ENCODE data around the gene KRTAP4-12. TPM values are rescaled to one million over a fixed set of nuclear protein-coding genes. Genes with fewer than 3 reads are reported as not detected.
"Not testable (repeated sequence)": the region's sequence is repeated elsewhere in the genome, so short reads cannot be mapped to it uniquely, and the experiment has no call there.

The KRTAP4-12 gene
- total and polyA plus RNA-seq, 4 donors, result not detected

DNA sequence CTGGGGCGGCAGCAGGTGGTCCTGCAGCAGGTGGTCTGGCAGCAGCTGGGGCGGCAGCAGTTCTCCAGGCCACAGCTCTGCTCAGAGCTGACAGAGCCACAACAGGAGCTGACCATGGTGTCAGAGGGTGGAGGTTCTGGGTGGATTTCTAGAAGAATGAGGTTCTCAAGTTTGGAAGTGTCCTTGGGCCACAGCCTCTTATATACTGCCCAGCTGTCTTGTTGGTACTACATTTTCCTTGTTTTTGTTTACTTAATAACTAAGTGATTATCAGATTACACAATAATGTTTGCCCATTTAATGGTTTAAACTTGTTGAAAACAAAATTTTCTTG lies 25.6 kb upstream of the KRTAP4-12 start, which contains the start of gene KRTAP4-5:
TSS of gene KRTAP4-5 (minus strand) at position 174 of the 334 bp plus-strand sequence. CDS start at position 116, 58 bp downstream.
- no peak for DNase-seq (ENCODE audit: low read depth in 4 of 6, low spot score in 6 of 6)
- no peaks in the 10 kb centered on the region for H3K4me1 ChIP-seq (ENCODE audit: control insufficient read depth, insufficient read depth, low read length)
- 88% methylated on average over 2 of the region's 2 CpGs for WGBS (ENCODE audit: insufficient coverage)
- no peaks in the 10 kb centered on the region for H3K9me3 ChIP-seq (ENCODE audit: control insufficient read depth, insufficient read depth, low read length)
- H3K36me3 ChIP-seq (ENCODE audit: control insufficient read depth, insufficient read depth, low read length), result no peaks in the 10 kb centered on the region
- H3K27me3 ChIP-seq (ENCODE audit: control insufficient read depth, insufficient read depth, low read length), result no peaks in the 10 kb centered on the region
- H3K27ac ChIP-seq (ENCODE audit: low read depth, low read length), result no peak within 1 kb of the TSS
- H3K4me3 ChIP-seq (ENCODE audit: low read depth, low read length), result no peak within 1 kb of the TSS

- H3K27me3 ChIP-seq (ENCODE audit: control insufficient read depth, insufficient read depth, low read length); H3K36me3 ChIP-seq (ENCODE audit: control insufficient read depth, insufficient read depth, low read length); H3K4me3 ChIP-seq (ENCODE audit: low read depth, low read length); H3K27ac ChIP-seq (ENCODE audit: low read depth, low read length); H3K9me3 ChIP-seq (ENCODE audit: control insufficient read depth, insufficient read depth, low read length); H3K4me1 ChIP-seq (ENCODE audit: control insufficient read depth, insufficient read depth, low read length): not testable (repeated sequence)
- DNase-seq (ENCODE audit: low read depth in 4 of 6, low spot score in 6 of 6), result peak in 1 of 6 donors; percentile 38
- WGBS (ENCODE audit: insufficient coverage), result 66% methylated on average over 9 of the region's 10 CpGs
Measured at GRCh38 chr17:41148971-41149651, 25.1 kb upstream of the KRTAP4-12 start.

GRCh38 chr17:41147531-41148204 lies 23.7 kb upstream of the KRTAP4-12 start:
- H3K9me3 ChIP-seq (ENCODE audit: control insufficient read depth, insufficient read depth, low read length), result no peaks in the 10 kb centered on the region
- no peak overlapping the region for H3K27ac ChIP-seq (ENCODE audit: low read depth, low read length)
- no peak overlapping the region for H3K4me3 ChIP-seq (ENCODE audit: low read depth, low read length)
- no peaks in the 10 kb centered on the region for H3K36me3 ChIP-seq (ENCODE audit: control insufficient read depth, insufficient read depth, low read length)
- H3K27me3 ChIP-seq (ENCODE audit: control insufficient read depth, insufficient read depth, low read length), result no peaks in the 10 kb centered on the region
- no peak for DNase-seq (ENCODE audit: low read depth in 4 of 6, low spot score in 6 of 6)
- H3K4me1 ChIP-seq (ENCODE audit: control insufficient read depth, insufficient read depth, low read length), result no peaks in the 10 kb centered on the region
- 89% methylated on average over 1 of the region's 2 CpGs for WGBS (ENCODE audit: insufficient coverage)

DNA sequence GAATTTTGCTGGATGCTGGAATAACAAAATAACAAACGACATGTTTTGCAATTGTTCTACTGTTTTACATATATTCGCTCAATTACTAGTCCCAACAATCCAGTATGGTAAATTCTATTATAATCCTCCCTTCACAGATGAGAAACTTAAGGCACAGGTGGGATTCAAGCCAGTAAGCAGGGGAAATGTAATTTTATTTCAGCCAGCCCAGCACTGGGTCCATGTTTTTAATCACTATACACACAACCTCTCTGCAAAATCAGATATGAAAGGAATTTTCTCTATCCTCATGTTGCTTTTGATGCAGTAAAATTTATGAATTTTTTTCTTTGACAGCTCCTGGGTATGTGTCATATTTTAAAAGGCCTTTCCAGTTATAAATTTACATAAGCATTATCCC lies 21.3 kb upstream of the KRTAP4-12 start:
- Histone ChIP-seq H3K36me3 (ENCODE audit: control insufficient read depth, insufficient read depth, low read length) (no peaks in the 10 kb centered on the region), H3K9me3 (ENCODE audit: control insufficient read depth, insufficient read depth, low read length) (peaks cover 3% of the 10 kb centered on the region), H3K4me3 (ENCODE audit: low read depth, low read length) (no peak overlapping the region), H3K27me3 (ENCODE audit: control insufficient read depth, insufficient read depth, low read length) (no peaks in the 10 kb centered on the region), H3K27ac (ENCODE audit: low read depth, low read length) (no peak overlapping the region), H3K4me1 (ENCODE audit: control insufficient read depth, insufficient read depth, low read length) (no peaks in the 10 kb centered on the region)
- no peak for DNase-seq (ENCODE audit: low read depth in 4 of 6, low spot score in 6 of 6)
- no CpG with 5 or more reads among the region's 2 CpGs for WGBS (ENCODE audit: insufficient coverage)

GRCh38 chr17:41144846-41145245 lies 20.9 kb upstream of the KRTAP4-12 start:
- H3K36me3 ChIP-seq (ENCODE audit: control insufficient read depth, insufficient read depth, low read length), result no peaks in the 10 kb centered on the region
- WGBS (ENCODE audit: insufficient coverage), result no CpG with 5 or more reads among the region's 1 CpG

GRCh38 chr17:41141361-41141760 lies 17.4 kb upstream of the KRTAP4-12 start:
- H3K27ac ChIP-seq (ENCODE audit: low read depth, low read length), result no peak overlapping the region
- H3K4me3 ChIP-seq (ENCODE audit: low read depth, low read length), result no peak overlapping the region
- H3K9me3 ChIP-seq (ENCODE audit: control insufficient read depth, insufficient read depth, low read length), result peaks cover 3% of the 10 kb centered on the region
- H3K4me1 ChIP-seq (ENCODE audit: control insufficient read depth, insufficient read depth, low read length), result no peaks in the 10 kb centered on the region
- H3K36me3 ChIP-seq (ENCODE audit: control insufficient read depth, insufficient read depth, low read length), result no peaks in the 10 kb centered on the region
- H3K27me3 ChIP-seq (ENCODE audit: control insufficient read depth, insufficient read depth, low read length), result no peaks in the 10 kb centered on the region
- DNase-seq (ENCODE audit: low read depth in 4 of 6, low spot score in 6 of 6), result no peak

More at GRCh38 chr17:41144846-41145245, 20.9 kb upstream of the KRTAP4-12 start:
- Histone ChIP-seq H3K4me3 (ENCODE audit: low read depth, low read length) (no peak overlapping the region), H3K9me3 (ENCODE audit: control insufficient read depth, insufficient read depth, low read length) (peaks cover 3% of the 10 kb centered on the region), H3K27ac (ENCODE audit: low read depth, low read length) (no peak overlapping the region), H3K27me3 (ENCODE audit: control insufficient read depth, insufficient read depth, low read length) (no peaks in the 10 kb centered on the region), H3K4me1 (ENCODE audit: control insufficient read depth, insufficient read depth, low read length) (no peaks in the 10 kb centered on the region)
- DNase-seq (ENCODE audit: low read depth in 4 of 6, low spot score in 6 of 6), result no peak

DNA sequence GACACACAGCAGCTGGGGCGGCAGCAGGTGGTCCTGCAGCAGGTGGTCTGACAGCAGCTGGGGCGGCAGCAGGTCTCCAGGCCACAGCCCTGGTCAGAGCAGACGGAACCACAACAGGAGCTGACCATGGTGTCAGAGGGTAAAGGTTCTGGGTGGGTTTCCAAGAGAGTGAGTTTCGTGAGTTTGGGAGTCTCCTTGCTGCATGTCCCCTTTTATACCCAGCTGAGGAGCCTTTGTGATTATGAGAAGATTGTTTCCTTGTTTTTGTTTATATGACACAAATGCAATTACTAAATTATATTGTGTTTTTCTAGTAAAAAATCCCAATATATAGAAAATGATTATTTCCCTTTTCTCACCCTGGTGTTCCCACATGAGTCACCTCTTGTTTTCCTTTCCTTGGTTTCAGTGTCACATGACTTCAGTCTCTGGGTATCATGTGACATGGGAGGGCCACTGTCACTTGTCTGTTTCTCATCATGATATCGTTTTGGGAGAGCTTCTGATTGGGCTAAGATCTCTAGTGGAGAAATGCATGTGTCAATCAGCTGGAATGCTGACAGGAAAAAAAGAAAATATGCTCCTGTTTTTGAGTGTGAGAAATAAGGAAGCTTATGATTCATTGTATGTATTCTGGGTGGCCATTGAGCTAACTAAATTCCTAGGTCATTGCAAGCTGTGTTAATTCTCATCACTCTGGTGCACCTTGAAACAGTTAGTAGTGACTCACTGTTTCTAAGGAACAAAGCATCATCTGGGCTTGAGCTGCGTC lies 16.6 kb upstream of the KRTAP4-12 start, which contains the start of gene KRTAP4-6:
TSS of gene KRTAP4-6 (minus strand) at position 185 of the 772 bp plus-strand sequence. CDS start at position 128, 57 bp downstream.
- no peaks in the 10 kb centered on the region for H3K4me1 ChIP-seq (ENCODE audit: control insufficient read depth, insufficient read depth, low read length)
- WGBS (ENCODE audit: insufficient coverage), result 84% methylated on average over 5 of the region's 6 CpGs
- no peak within 1 kb of the TSS for H3K4me3 ChIP-seq (ENCODE audit: low read depth, low read length)
- H3K9me3 ChIP-seq (ENCODE audit: control insufficient read depth, insufficient read depth, low read length), result peaks cover 3% of the 10 kb centered on the region
- H3K27me3 ChIP-seq (ENCODE audit: control insufficient read depth, insufficient read depth, low read length), result no peaks in the 10 kb centered on the region
- no peak within 1 kb of the TSS for H3K27ac ChIP-seq (ENCODE audit: low read depth, low read length)
- no peak for DNase-seq (ENCODE audit: low read depth in 4 of 6, low spot score in 6 of 6)
- no peaks in the 10 kb centered on the region for H3K36me3 ChIP-seq (ENCODE audit: control insufficient read depth, insufficient read depth, low read length)

GRCh38 chr17:41139865-41140264 lies 15.9 kb upstream of the KRTAP4-12 start:
- H3K9me3 ChIP-seq (ENCODE audit: control insufficient read depth, insufficient read depth, low read length); H3K36me3 ChIP-seq (ENCODE audit: control insufficient read depth, insufficient read depth, low read length); DNase-seq (ENCODE audit: low read depth in 4 of 6, low spot score in 6 of 6); H3K4me3 ChIP-seq (ENCODE audit: low read depth, low read length); H3K4me1 ChIP-seq (ENCODE audit: control insufficient read depth, insufficient read depth, low read length); H3K27ac ChIP-seq (ENCODE audit: low read depth, low read length); H3K27me3 ChIP-seq (ENCODE audit: control insufficient read depth, insufficient read depth, low read length): not testable (repeated sequence)
- WGBS (ENCODE audit: insufficient coverage), result 96% methylated on average over 12 of the region's 12 CpGs

DNA sequence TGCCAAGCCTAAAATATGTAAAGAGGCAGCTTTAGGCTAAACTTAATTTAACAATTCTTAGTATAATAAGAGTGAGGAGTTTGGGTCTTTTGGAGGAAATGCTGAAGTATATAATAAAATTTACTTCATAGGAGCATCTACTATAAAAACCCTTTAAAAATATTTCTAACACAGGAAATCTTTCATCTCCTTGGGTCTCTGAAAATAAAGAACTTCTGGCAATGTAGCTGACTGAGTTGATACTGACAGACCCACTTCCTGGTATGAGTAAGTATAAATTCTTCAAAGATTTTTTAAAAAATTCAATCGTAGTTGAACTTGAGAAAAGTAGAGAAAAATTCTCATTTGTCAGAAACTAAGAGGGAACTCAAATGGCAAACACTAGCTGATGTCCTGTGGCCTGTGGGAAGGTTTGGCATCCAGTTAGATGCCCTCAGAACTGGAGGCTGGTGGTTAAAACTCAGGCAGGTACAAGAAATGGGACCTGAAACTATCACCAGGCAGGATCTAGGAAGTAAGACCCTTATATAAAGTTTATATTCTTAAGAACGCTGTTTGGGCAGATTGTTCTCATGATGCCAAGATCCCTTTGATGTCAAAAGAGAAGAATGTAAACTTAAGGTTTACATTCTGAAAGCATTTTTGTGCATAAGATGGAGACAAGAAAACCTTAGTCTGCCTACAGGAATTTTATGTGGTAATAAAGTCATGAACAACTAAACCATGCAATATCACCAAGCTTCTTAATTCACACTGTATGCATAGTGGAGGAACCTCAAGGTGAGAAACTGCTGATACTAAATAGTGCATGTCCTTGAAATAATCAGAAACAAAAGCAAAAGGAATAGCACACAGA lies 10.1 kb upstream of the KRTAP4-12 start:
- H3K9me3 ChIP-seq (ENCODE audit: control insufficient read depth, insufficient read depth, low read length), result no peaks in the 10 kb centered on the region
- no peak for DNase-seq (ENCODE audit: low read depth in 4 of 6, low spot score in 6 of 6)
- H3K27ac ChIP-seq (ENCODE audit: low read depth, low read length), result no peak overlapping the region
- no peaks in the 10 kb centered on the region for H3K27me3 ChIP-seq (ENCODE audit: control insufficient read depth, insufficient read depth, low read length)
- H3K4me1 ChIP-seq (ENCODE audit: control insufficient read depth, insufficient read depth, low read length), result no peaks in the 10 kb centered on the region
- no CpG with 5 or more reads among the region's 2 CpGs for WGBS (ENCODE audit: insufficient coverage)
- no peak overlapping the region for H3K4me3 ChIP-seq (ENCODE audit: low read depth, low read length)
- no peaks in the 10 kb centered on the region for H3K36me3 ChIP-seq (ENCODE audit: control insufficient read depth, insufficient read depth, low read length)

All from spinal cord (tissue), 10 donors.